A549 (cell line): ENCODE results near the gene AFAP1. TPM values are rescaled to one million over a fixed set of nuclear protein-coding genes. Genes with fewer than 3 reads are reported as not detected.

Source experiments
- ATAC-seq, 2 experiments: fragments of 200-7000 bp in 1 of 2; fragments of >200 bp in 1 of 2; cut with Nextera tagmentation in 1 of 2; cut with Tn5 transposase in 1 of 2; 3 replicates each; pipeline versions ENCODE4 v1.8.0 to v1.9.1; 2018 to 2020; ENCODE audit warnings: mild to moderate bottlenecking in 1 of 2, moderate library complexity in 1 of 2
- CTCF ChIA-PET: fragments of 300-600 bp; sonication (Branson Sonifier 250); formaldehyde crosslinking; extraction: SDS; loops from one replicate; lab custom pipeline; 2021; ENCODE audit warnings: antibody characterized with exemption, inconsistent platforms; lab: Yijun Ruan, JAX
- POLR2A ChIA-PET: fragments of 350-600 bp; formaldehyde crosslinking; extraction: SDS; loops from one replicate; lab custom pipeline; 2021; ENCODE audit warnings: antibody characterized with exemption, inconsistent platforms; lab: Yijun Ruan, JAX
- DNase-seq, 2 experiments: peaks; one replicate each; pipeline versions ENCODE4 v3.0.0 to v3.0.0-alpha.2; 2011 to 2016; ENCODE audit warnings: low read depth in 1 of 2, low spot score in 1 of 2
- FAIRE-seq: peaks from 2 replicates; lab custom pipeline; 2011; peaks lifted over from hg19 to GRCh38; lab: Jason Lieb, UNC
- H3K27ac ChIP-seq, 2 experiments: fragments of >200 bp; sonication (Bioruptor Twin); formaldehyde crosslinking; 3 replicates each; pipeline ENCODE4 v1.5.1; 2016 to 2017
- H3K4me1 ChIP-seq: fragments of >200 bp; sonication (Bioruptor Twin); formaldehyde crosslinking; 3 replicates; pipeline ENCODE4 v1.6.1; 2016
- H3K4me2 ChIP-seq: fragments of >200 bp; sonication (Bioruptor Twin); formaldehyde crosslinking; 3 replicates; pipeline ENCODE4 v1.6.1; 2016
- H3K4me3 ChIP-seq: fragments of >200 bp; sonication (Bioruptor Twin); formaldehyde crosslinking; 3 replicates; pipeline ENCODE4 v1.5.1; 2016
- H3K9me3 ChIP-seq: fragments of >200 bp; sonication (Bioruptor Twin); formaldehyde crosslinking; 3 replicates; pipeline ENCODE4 v1.6.1; 2016
- CBX8 ChIP-seq: fragments of 200-600 bp; sonication (generic); IDR thresholded peaks from 2 replicates; pipeline ENCODE4 v1.6.1; 2016
- CEBPB ChIP-seq, 2 experiments: fragments of >200 bp in 1 of 2; sonication (Bioruptor Twin) in 1 of 2; formaldehyde crosslinking in 1 of 2; IDR thresholded peaks; 2 replicates each; pipeline ENCODE4 v1.6.1; 2012 to 2016
- CTCF ChIP-seq: fragments of >200 bp; sonication (Bioruptor Twin); formaldehyde crosslinking; IDR thresholded peaks from 3 replicates; pipeline ENCODE4 v1.5.1; 2016
- EP300 ChIP-seq, 2 experiments: fragments of >200 bp; sonication (Bioruptor Twin); formaldehyde crosslinking; IDR thresholded peaks; 2 replicates in 1 of 2; 3 replicates in 1 of 2; pipeline ENCODE4 v1.6.1; 2016 to 2017
- FOSL2 ChIP-seq, 2 experiments: fragments of 450-650 bp in 1 of 2; fragments of >200 bp in 1 of 2; sonication (Bioruptor Twin) in 1 of 2; formaldehyde crosslinking; IDR thresholded peaks; 2 replicates each; pipeline versions ENCODE4 v1.5.0 to v1.6.1; 2016 to 2020; ENCODE audit warnings: mild to moderate bottlenecking in 1 of 2, moderate library complexity in 1 of 2
- HDAC2 ChIP-seq: fragments of 200-600 bp; sonication (generic); IDR thresholded peaks from 2 replicates; pipeline ENCODE4 v1.6.1; 2016
- HEYL ChIP-seq: fragments of 250-450 bp; sonication (Bioruptor Pico); IDR thresholded peaks from 2 replicates; pipeline ENCODE4 v1.8.0; 2021; ENCODE audit warnings: mild to moderate bottlenecking, moderate library complexity
- HOXB13 ChIP-seq: fragments of 250-450 bp; sonication (Bioruptor Pico); IDR thresholded peaks from 2 replicates; pipeline ENCODE4 v1.5.0; 2020; ENCODE audit warnings: low read depth, mild to moderate bottlenecking, moderate library complexity
- HOXB5 ChIP-seq: fragments of 250-450 bp; sonication (Bioruptor Pico); IDR thresholded peaks from 2 replicates; pipeline ENCODE4 v1.5.0; 2020; ENCODE audit warnings: mild to moderate bottlenecking, moderate library complexity
- JUN ChIP-seq, 2 experiments: fragments of >200 bp; sonication (Bioruptor Twin); formaldehyde crosslinking; IDR thresholded peaks; 2 replicates in 1 of 2; 3 replicates in 1 of 2; pipeline ENCODE4 v1.6.1; 2016 to 2017
- JUNB ChIP-seq: fragments of >200 bp; sonication (Bioruptor Twin); formaldehyde crosslinking; IDR thresholded peaks from 2 replicates; pipeline ENCODE4 v1.6.1; 2016
- MAFK ChIP-seq: fragments of 450-650 bp; IDR thresholded peaks from 2 replicates; pipeline ENCODE4 v1.6.1; 2014; ENCODE audit not compliant: partially characterized antibody
- NFE2L2 ChIP-seq: fragments of 150-350 bp; conservative IDR thresholded peaks from 2 replicates; pipeline ENCODE4 v1.6.1; 2014; ENCODE audit warnings: low read length
- POLR2A ChIP-seq: IDR thresholded peaks from 2 replicates; pipeline ENCODE4 v1.6.1; 2012; ENCODE audit warnings: mild to moderate bottlenecking, low read length
- REST ChIP-seq: fragments of 200-600 bp; sonication (generic); IDR thresholded peaks from 2 replicates; pipeline ENCODE4 v1.6.1; 2016; ENCODE audit warnings: antibody characterized with exemption, mild to moderate bottlenecking, moderate library complexity
- RNF2 ChIP-seq: fragments of 200-600 bp; sonication (generic); IDR thresholded peaks from 2 replicates; pipeline ENCODE4 v1.6.1; 2016; ENCODE audit warnings: low read depth, mild to moderate bottlenecking, antibody characterized with exemption, moderate library complexity, borderline replicate concordance
- SREBF2 ChIP-seq: fragments of 450-650 bp; IDR thresholded peaks from 2 replicates; pipeline ENCODE4 v1.6.1; 2014; ENCODE audit warnings: mild to moderate bottlenecking, moderate library complexity
- TP53 ChIP-seq: fragments of 250-450 bp; sonication (Bioruptor Pico); IDR thresholded peaks from 2 replicates; pipeline ENCODE4 v1.5.0; 2021; ENCODE audit warnings: mild to moderate bottlenecking, moderate library complexity
- USF2 ChIP-seq: fragments of 450-650 bp; IDR thresholded peaks from 2 replicates; pipeline ENCODE4 v1.6.1; 2014; ENCODE audit warnings: antibody characterized with exemption
- ZFP36 ChIP-seq: fragments of 450-650 bp; IDR thresholded peaks from 2 replicates; pipeline ENCODE4 v1.6.1; 2014; ENCODE audit warnings: borderline replicate concordance; ENCODE audit not compliant: partially characterized antibody
- WGBS: methylation state at CpG from one replicate; pipeline ENCODE4 v1.1.6; 2017; ENCODE audit errors: missing lambda C conversion rate; 5-methylcytosine and 5-hydroxymethylcytosine counted together
- polyA plus RNA-seq, 4 experiments: library from polyadenylated mRNA; depleted of rRNA in 3 of 4; stranded (reverse); fragments of >200 nt; fragmentation: RNase III in 1 of 4; extraction: RNeasy Plus Mini Kit Qiagen cat#74134 plus additional on column Dnase treatment in 1 of 4; gene quantifications; 2 replicates in 3 of 4; 3 replicates in 1 of 4; pipeline ENCODE4 v1.2.3, GENCODE V29; 2011 to 2017
- TF ChIP-seq, protein P1 (sequence below): fragments of 150-350 bp; IDR thresholded peaks from 2 replicates; pipeline ENCODE4 v1.6.1; 2014; ENCODE audit warnings: low read depth, mild to moderate bottlenecking, low read length
- TF ChIP-seq, protein P2 (sequence below): fragments of 250-450 bp; sonication (Bioruptor Pico); IDR thresholded peaks from 2 replicates; pipeline ENCODE4 v1.5.0; 2020; ENCODE audit warnings: low read depth, mild to moderate bottlenecking, moderate library complexity
- TF ChIP-seq, protein P3 (sequence below): fragments of >200 bp; sonication (Bioruptor Twin); formaldehyde crosslinking; IDR thresholded peaks from 2 replicates; pipeline ENCODE4 v1.6.1; 2016
- TF ChIP-seq, protein P4 (sequence below): IDR thresholded peaks from 2 replicates; pipeline ENCODE4 v1.6.1; 2012

AFAP1 gene
- polyA plus RNA-seq, 2 of the 4 experiments (the other 2 are of a cell fraction), result 25.4 to 29.6 TPM

DNA sequence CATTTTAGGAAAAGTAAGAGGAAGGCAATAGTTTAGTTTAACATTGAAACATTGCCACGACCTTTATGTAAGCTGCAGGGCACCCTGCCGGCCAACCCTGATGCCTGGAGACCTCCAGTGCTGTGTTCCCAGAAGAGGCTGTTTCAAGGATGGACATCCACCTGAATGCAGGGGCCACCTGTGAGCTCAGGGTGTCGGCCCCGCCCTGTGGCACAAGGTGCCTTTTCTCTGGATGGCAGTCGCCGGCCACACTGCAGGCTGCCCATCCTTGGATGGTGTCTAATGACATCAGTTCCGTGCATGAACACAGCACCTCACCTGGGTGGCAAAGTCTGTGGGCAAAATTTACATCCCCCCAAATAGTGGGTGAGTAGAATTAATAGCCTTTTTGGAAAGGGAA, 180.0 kb downstream of the AFAP1 start:
- Histone ChIP-seq H3K27ac (peak overlapping the region in 1 of 2 experiments; percentile 82; a peak in 3 of 6 replicates), H3K4me1 (peaks cover 13% of the 10 kb centered on the region), H3K9me3 (no peaks in the 10 kb centered on the region), H3K4me2 (no peak overlapping the region), H3K4me3 (no peak overlapping the region)
- ATAC-seq (no peak), DNase-seq (no peak), FAIRE-seq (no peak)
- POLR2A ChIA-PET, result no interaction called here
- CTCF ChIA-PET, result interaction anchor here (0.6 to 2.3 kb wide), 4 partner anchors 10 to 179 kb away, joined by 3 to 11 read pairs (median 4); no protein-coding TSS in a partner anchor
- 88% methylated on average over 7 of the region's 7 CpGs for WGBS
- TF ChIP-seq TP53 (CRISPR knock-in tag), result no peak
- TF ChIP-seq CTCF, result no peak
- TF ChIP-seq MAFK, result no peak
- TF ChIP-seq POLR2A, result no peak
- TF ChIP-seq HOXB13, result no peak
- no peak for TF ChIP-seq SREBF2
- TF ChIP-seq, protein P1, sequence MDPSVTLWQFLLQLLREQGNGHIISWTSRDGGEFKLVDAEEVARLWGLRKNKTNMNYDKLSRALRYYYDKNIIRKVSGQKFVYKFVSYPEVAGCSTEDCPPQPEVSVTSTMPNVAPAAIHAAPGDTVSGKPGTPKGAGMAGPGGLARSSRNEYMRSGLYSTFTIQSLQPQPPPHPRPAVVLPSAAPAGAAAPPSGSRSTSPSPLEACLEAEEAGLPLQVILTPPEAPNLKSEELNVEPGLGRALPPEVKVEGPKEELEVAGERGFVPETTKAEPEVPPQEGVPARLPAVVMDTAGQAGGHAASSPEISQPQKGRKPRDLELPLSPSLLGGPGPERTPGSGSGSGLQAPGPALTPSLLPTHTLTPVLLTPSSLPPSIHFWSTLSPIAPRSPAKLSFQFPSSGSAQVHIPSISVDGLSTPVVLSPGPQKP, result no peak
- TF ChIP-seq HDAC2, result no peak
- no peak for TF ChIP-seq ZFP36
- TF ChIP-seq, protein P2, sequence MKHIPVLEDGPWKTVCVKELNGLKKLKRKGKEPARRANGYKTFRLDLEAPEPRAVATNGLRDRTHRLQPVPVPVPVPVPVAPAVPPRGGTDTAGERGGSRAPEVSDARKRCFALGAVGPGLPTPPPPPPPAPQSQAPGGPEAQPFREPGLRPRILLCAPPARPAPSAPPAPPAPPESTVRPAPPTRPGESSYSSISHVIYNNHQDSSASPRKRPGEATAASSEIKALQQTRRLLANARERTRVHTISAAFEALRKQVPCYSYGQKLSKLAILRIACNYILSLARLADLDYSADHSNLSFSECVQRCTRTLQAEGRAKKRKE (CRISPR knock-in tag), result no peak
- TF ChIP-seq HOXB5 (CRISPR knock-in tag), result no peak
- no peak for TF ChIP-seq HEYL (CRISPR knock-in tag)
- TF ChIP-seq, protein P3, sequence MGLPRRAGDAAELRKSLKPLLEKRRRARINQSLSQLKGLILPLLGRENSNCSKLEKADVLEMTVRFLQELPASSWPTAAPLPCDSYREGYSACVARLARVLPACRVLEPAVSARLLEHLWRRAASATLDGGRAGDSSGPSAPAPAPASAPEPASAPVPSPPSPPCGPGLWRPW, result no peak
- no peak for TF ChIP-seq JUN (IDR thresholded peaks at IDR 0.05)

DNA sequence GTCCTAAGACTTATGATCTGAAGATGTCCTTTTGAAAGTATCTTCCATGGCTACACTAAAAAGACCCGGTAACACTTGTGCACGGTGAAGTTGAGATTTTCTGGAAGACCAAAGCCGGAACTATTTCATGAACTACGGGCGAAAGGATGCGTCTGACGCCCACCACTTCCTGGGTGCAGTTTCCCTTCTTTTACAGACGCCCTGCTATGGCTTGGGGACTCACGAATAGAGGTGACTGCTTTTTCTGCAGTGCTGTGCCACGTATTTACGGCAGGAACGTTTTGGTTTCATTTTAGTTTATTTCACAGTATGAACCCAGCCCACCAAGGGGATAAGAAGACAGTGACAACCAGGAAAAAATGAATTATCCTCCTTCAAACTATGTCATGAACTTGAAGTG, 180.4 kb downstream of the AFAP1 start:
- H3K4me1 ChIP-seq, result peaks cover 13% of the 10 kb centered on the region
- POLR2A ChIA-PET, result no interaction called here
- CTCF ChIA-PET, result interaction anchor here (1.1 kb wide), 2 partner anchors 43 to 117 kb away, joined by 3 to 4 read pairs; no protein-coding TSS in a partner anchor

More for the DNA sequence above, 180.4 kb downstream of the AFAP1 start:
- no peak for ATAC-seq
- TF ChIP-seq CEBPB (IDR thresholded peaks at IDR 0.05) (no peak), POLR2A (no peak), JUNB (no peak), REST (no peak), CBX8 (no peak), NFE2L2 (no peak), FOSL2 (IDR thresholded peaks at IDR 0.05) (no peak), FOSL2 (CRISPR knock-in tag; IDR thresholded peaks at IDR 0.05) (no peak), EP300 (IDR thresholded peaks at IDR 0.05) (no peak), ZFP36 (no peak), JUN (IDR thresholded peaks at IDR 0.05) (no peak), USF2 (no peak), RNF2 (no peak)
- TF ChIP-seq, protein P4, sequence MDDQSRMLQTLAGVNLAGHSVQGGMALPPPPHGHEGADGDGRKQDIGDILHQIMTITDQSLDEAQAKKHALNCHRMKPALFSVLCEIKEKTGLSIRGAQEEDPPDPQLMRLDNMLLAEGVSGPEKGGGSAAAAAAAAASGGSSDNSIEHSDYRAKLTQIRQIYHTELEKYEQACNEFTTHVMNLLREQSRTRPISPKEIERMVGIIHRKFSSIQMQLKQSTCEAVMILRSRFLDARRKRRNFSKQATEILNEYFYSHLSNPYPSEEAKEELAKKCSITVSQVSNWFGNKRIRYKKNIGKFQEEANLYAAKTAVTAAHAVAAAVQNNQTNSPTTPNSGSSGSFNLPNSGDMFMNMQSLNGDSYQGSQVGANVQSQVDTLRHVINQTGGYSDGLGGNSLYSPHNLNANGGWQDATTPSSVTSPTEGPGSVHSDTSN, result no peak
- 91% methylated on average over 12 of the region's 12 CpGs for WGBS
- Histone ChIP-seq H3K9me3 (no peaks in the 10 kb centered on the region), H3K27ac (peak overlapping the region in 1 of 2 experiments; percentile 82; a peak in 1 of 6 replicates), H3K4me3 (no peak overlapping the region), H3K4me2 (no peak overlapping the region)
- no peak for DNase-seq
- FAIRE-seq, result no peak
